ENCODE measurements around the gene DNAH12. TPM values are rescaled to one million over a fixed set of nuclear protein-coding genes. Genes with fewer than 3 reads are reported as not detected.

DNAH12 gene
- polyA plus RNA-seq, 3 donors = 0.03 TPM; not detected in 2

GRCh38 chr3:57287205-57287604 is 256.9 kb downstream of the DNAH12 start:
- Histone ChIP-seq H3K9ac (ENCODE audit: insufficient read depth, low read length, poor library complexity, severe bottlenecking) (no peak overlapping the region), H3K27ac (ENCODE audit: low read depth in 1 of 2, low read length in 2 of 2) (no peak overlapping the region), H3K36me3 (replicated peaks in 1 of 2; ENCODE audit: control insufficient read depth in 1 of 2, insufficient read depth in 2 of 2, low read length in 2 of 2) (no peaks in the 10 kb centered on the region), H3K79me2 (ENCODE audit: insufficient read depth, low read length) (no peaks in the 10 kb centered on the region), H3K9me3 (replicated peaks in 1 of 2; ENCODE audit: control insufficient read depth in 1 of 2, insufficient read depth in 1 of 2, low read length in 2 of 2) (peaks cover 0 to 5% of the 10 kb centered on the region in 2 donors), H3K4me3 (replicated peaks in 1 of 3; ENCODE audit: low read depth in 2 of 3, low read length in 3 of 3) (no peak overlapping the region), H3K4me1 (ENCODE audit: control insufficient read depth in 1 of 2, insufficient read depth in 2 of 2, low read length in 2 of 2) (no peaks in the 10 kb centered on the region), H3K4me2 (replicated peaks; ENCODE audit: extremely low read depth, low read length, poor library complexity, severe bottlenecking) (no peak overlapping the region), H4K20me1 (ENCODE audit: insufficient read depth, low read length) (no peaks in the 10 kb centered on the region), H3K27me3 (ENCODE audit: control insufficient read depth in 2 of 2, insufficient read depth in 2 of 2, low read length in 2 of 2) (no peaks in the 10 kb centered on the region), H2AFZ (ENCODE audit: insufficient read depth, low read depth, low read length, poor library complexity, severe bottlenecking) (no peak overlapping the region)
- H3K36me3 Mint-ChIP-seq = peaks cover 1 to 5% of the 10 kb centered on the region in 2 donors
- H3K4me1 Mint-ChIP-seq = no peaks in the 10 kb centered on the region
- H3K4me3 Mint-ChIP-seq = no peak overlapping the region
- no peak for TF ChIP-seq CTCF (IDR thresholded peaks at IDR 0.05)
- DNase-seq = no peak
- H3K27me3 Mint-ChIP-seq (ENCODE audit: low read depth in 3 of 3) = peaks cover 1 to 7% (median 5%) of the 10 kb centered on the region in 3 donors
- H3K9me3 Mint-ChIP-seq = peaks cover 2 to 9% (median 3%) of the 10 kb centered on the region in 7 donors
- H3K27ac Mint-ChIP-seq = no peak overlapping the region
- no CpG with 5 or more reads among the region's 2 CpGs for WGBS (ENCODE audit: insufficient coverage)
- intact Hi-C loops (cut with micrococcal nuclease) = no loop called here

- no peak overlapping the region for H3K9ac ChIP-seq (ENCODE audit: insufficient read depth, low read length, poor library complexity, severe bottlenecking)
- H3K9me3 ChIP-seq (replicated peaks in 1 of 2; ENCODE audit: control insufficient read depth in 1 of 2, insufficient read depth in 1 of 2, low read length in 2 of 2) = peaks cover 0 to 5% of the 10 kb centered on the region in 2 donors
- intact Hi-C loops (cut with micrococcal nuclease) = no loop called here
- no peak overlapping the region for H3K27ac ChIP-seq (ENCODE audit: low read depth in 1 of 2, low read length in 2 of 2)
- Mint-ChIP-seq H3K27ac (no peak overlapping the region), H3K9me3 (peaks cover 2 to 9% (median 5%) of the 10 kb centered on the region in 7 donors), H3K4me1 (peaks cover 13% of the 10 kb centered on the region), H3K36me3 (peaks cover 1 to 5% of the 10 kb centered on the region in 2 donors), H3K27me3 (ENCODE audit: low read depth in 3 of 3) (peaks cover 0 to 3% (median 3%) of the 10 kb centered on the region in 3 donors), H3K4me3 (no peak overlapping the region)
- H3K4me3 ChIP-seq (replicated peaks in 1 of 3; ENCODE audit: low read depth in 2 of 3, low read length in 3 of 3) = no peak overlapping the region
- H4K20me1 ChIP-seq (ENCODE audit: insufficient read depth, low read length) = no peaks in the 10 kb centered on the region
- peaks cover 5 to 12% of the 10 kb centered on the region in 2 donors for H3K4me1 ChIP-seq (ENCODE audit: control insufficient read depth in 1 of 2, insufficient read depth in 2 of 2, low read length in 2 of 2)
- no peak for TF ChIP-seq CTCF (IDR thresholded peaks at IDR 0.05)
- H3K27me3 ChIP-seq (ENCODE audit: control insufficient read depth in 2 of 2, insufficient read depth in 2 of 2, low read length in 2 of 2) = no peaks in the 10 kb centered on the region
- DNase-seq = no peak
- no peaks in the 10 kb centered on the region for H3K36me3 ChIP-seq (replicated peaks in 1 of 2; ENCODE audit: control insufficient read depth in 1 of 2, insufficient read depth in 2 of 2, low read length in 2 of 2)
- WGBS (ENCODE audit: insufficient coverage) = 90% methylated on average over 2 of the region's 6 CpGs
- H3K4me2 ChIP-seq (replicated peaks; ENCODE audit: extremely low read depth, low read length, poor library complexity, severe bottlenecking) = no peak overlapping the region
- H3K79me2 ChIP-seq (ENCODE audit: insufficient read depth, low read length) = no peaks in the 10 kb centered on the region
- no peak overlapping the region for H2AFZ ChIP-seq (ENCODE audit: insufficient read depth, low read depth, low read length, poor library complexity, severe bottlenecking)
Observed at GRCh38 chr3:57283334-57283733, 260.8 kb downstream of the DNAH12 start.

All from CD14-positive monocyte (primary cell).